GM12878 (cell line): ENCODE measurements around the gene KDM2A. TPM values are rescaled to one million over a fixed set of nuclear protein-coding genes. Genes with fewer than 3 reads are reported as not detected.

Source experiments
- CHD4 ChIP-seq: fragments of 200-600 bp; sonication (generic); IDR thresholded peaks from 2 replicates; pipeline ENCODE4 v1.6.1; 2016; ENCODE audit warnings: mild to moderate bottlenecking
- NFIC ChIP-seq: IDR thresholded peaks from 2 replicates; pipeline ENCODE4 v1.6.1; 2012; ENCODE audit warnings: low read depth, mild to moderate bottlenecking, inconsistent platforms, low read length, moderate library complexity
- NR2C1 ChIP-seq: fragments of 450-650 bp; IDR thresholded peaks from 2 replicates; pipeline ENCODE4 v1.6.1; 2017; ENCODE audit warnings: antibody characterized with exemption, mild to moderate bottlenecking, moderate library complexity
- NRF1 ChIP-seq: conservative IDR thresholded peaks from 2 replicates; pipeline ENCODE4 v1.6.1; 2011; ENCODE audit warnings: mild to moderate bottlenecking, low read depth, low read length, improper control_type of control experiment
- SKIL ChIP-seq: fragments of 450-650 bp; IDR thresholded peaks from 2 replicates; pipeline ENCODE4 v1.6.1; 2017; ENCODE audit warnings: mild to moderate bottlenecking, low read depth, inconsistent platforms; ENCODE audit not compliant: poor library complexity, severe bottlenecking
- SMC3 ChIP-seq: IDR thresholded peaks from 2 replicates; pipeline ENCODE4 v1.6.1; 2011; ENCODE audit warnings: low read length, improper control_type of control experiment, borderline replicate concordance
- ZNF687 ChIP-seq: fragments of 450-650 bp; IDR thresholded peaks from 2 replicates; pipeline ENCODE4 v1.6.1; 2017; ENCODE audit warnings: mild to moderate bottlenecking, moderate library complexity
- polyA plus RNA-seq, 11 experiments: library from polyadenylated mRNA; depleted of rRNA in 4 of 11; unstranded in 6 of 11; stranded (reverse) in 5 of 11; fragments of >200 nt; fragmentation: Nextera tagmentation in 4 of 11; fragmentation: Illumina TruSeq in 1 of 11; extraction: Ambion mirVana in 4 of 11; extraction: Trizol in 1 of 11; gene quantifications; 1 replicate in 1 of 11; 2 replicates in 10 of 11; pipeline versions ENCODE4 v1.2.1 to v1.2.3, GENCODE V29; 2011 to 2016; ENCODE audit warnings: inconsistent platforms in 2 of 11, missing spikeins in 2 of 11, low read depth in 1 of 11
- total RNA-seq, 4 experiments: library from RNA; depleted of rRNA in 3 of 4; stranded (reverse); fragments of >200 nt in 3 of 4; fragmentation: Illumina TruSeq in 1 of 4; extraction: Trizol in 1 of 4; gene quantifications; 2 replicates each; pipeline versions ENCODE4 v1.2.1 to v1.2.3, GENCODE V29; 2013 to 2021

The KDM2A gene
- total and polyA plus RNA-seq, 10 of the 15 experiments (the other 5 are each of a cell fraction or from before 2014, with no cell fraction given), result 10.5 to 69.3 (median 41.6) TPM

- TF ChIP-seq ZNF687, result no peak
- no peak for TF ChIP-seq SMC3
- no peak for TF ChIP-seq SKIL
- no peak for TF ChIP-seq CHD4
- no peak for TF ChIP-seq NFIC
- no peak for TF ChIP-seq NR2C1
- no peak for TF ChIP-seq NRF1
These were observed 185.5 kb downstream of the KDM2A start (continued) for GRCh38 chr11:67304511-67305113.
